ENCODE results near the gene DHRS2.
"Not testable (repeated sequence)": the region's sequence is repeated elsewhere in the genome, so short reads cannot be mapped to it uniquely, and the experiment has no call there.

Gene DHRS2

DNA sequence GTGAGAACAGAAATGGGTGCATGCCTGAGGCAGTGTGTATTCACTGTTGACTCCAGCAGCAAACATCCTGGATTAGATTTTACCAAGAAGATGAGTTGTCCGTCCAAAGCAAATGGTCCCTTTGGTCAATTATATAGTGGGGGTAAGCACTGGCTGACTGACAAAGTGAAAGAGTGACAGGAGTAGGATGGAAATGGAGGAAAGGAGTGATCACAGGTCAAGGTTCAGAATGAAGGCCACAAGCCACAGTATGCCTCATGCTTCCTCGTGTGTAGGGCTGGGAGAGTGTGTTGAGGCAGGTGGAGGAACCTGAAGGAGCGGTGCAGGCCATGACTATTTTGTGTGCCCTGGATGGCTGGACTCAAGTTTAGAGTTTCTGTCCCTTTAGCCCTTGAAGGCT lies 14.3 kb downstream of the DHRS2 start:
- DNase-seq = no peak

- DNase-seq = no peak
These were observed 16.9 kb downstream of the DHRS2 start for GRCh38 chr14:23653051-23653450.

DNA sequence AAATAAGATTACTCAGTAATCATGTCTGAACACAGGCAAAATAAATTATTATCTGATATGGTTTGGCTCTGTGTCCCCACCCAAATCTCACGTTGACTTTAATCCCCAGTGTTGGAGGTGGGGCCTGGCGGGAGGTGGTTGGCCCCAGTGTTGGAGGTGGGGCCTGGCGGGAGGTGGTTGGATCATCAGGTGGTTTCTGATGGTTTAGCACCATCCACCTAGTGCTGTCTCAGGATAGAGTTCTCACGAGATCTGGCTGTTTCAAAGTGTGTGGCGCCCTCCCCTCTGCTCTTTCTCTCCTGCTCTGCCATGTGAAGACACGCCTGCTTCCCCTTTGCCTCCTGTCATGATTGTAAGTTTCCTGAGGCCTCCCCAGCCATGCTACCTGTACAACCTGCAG lies 18.1 kb downstream of the DHRS2 start:
- no peak for DNase-seq

GRCh38 chr14:23657959-23658470 lies 21.9 kb downstream of the DHRS2 start:
- no peak for DNase-seq

GRCh38 chr14:23660290-23661226 lies 24.4 kb downstream of the DHRS2 start:
- no peak for DNase-seq

GRCh38 chr14:23661542-23661941 lies 25.4 kb downstream of the DHRS2 start:
- no peak for DNase-seq

DNA sequence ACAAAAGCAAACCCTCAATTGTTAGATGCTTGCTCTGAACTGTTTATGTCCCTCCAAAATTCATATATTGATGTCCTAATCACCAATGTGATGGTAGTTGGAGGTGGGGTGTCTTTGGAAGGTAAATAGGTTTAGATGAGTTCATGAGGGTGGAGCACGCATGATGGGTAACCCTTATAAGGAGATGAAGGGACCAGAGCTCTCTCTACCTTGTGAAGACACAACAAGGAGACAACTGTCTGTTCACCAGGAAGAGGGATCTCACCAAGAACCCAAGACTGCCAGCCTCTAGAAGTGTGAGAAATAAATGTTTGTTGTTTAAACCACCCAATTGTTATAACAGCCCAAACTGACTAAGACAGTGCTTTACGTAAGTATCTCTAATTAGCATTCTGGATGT lies 27.0 kb downstream of the DHRS2 start:
- DNase-seq = no peak

DNA sequence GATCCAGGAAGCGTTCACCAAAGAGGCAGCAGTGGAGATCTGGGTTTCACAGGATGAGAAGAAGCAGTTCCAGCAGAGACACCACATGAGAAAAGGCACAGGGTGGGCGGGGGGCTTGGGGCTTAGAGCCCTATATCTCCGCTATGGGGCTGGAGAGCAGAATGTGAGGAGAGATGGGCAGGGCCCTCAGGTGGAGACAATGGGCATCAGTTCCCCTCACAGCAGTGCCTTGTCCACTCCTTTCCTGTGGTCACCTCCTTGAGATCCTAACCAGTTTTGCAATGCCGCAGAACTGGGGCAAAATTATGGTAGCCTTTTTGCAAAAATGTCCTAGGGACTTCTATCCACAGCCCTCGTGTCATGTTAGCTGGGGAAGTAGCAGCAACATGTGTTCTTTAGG lies 27.5 kb downstream of the DHRS2 start:
- DNase-seq = no peak

DNA sequence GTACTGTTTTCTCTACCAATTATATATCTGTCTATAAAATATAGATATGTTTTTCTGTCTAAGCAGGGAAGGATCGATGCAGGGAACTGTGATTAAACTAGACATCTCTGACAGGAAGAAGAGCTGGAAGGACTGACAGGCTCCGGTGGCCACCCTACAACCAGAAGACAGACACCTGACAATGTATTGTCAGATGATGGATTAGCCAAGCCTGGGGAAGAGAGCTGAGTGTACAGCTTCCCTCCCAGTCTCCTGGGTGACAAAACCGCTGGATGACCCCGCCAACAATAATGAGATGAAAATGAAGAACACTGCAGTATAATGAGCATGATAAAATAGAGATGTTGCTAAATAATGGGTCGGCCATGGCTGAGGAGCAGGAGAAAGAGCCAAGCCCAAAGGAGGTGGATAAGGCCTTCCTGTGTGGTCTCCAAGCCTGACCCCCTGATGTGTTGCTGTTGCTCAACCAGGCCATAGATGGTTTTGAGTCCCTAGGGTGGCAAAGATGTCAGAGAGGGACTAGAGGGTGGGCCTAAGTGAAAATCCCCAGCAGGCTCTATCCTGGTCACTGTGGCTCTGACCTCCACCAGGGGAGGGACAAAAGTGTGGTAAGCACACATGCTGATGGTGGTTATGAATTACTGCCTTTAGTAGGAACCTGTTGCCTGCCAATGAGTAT lies 28.2 kb downstream of the DHRS2 start:
- no peak for DNase-seq

DNA sequence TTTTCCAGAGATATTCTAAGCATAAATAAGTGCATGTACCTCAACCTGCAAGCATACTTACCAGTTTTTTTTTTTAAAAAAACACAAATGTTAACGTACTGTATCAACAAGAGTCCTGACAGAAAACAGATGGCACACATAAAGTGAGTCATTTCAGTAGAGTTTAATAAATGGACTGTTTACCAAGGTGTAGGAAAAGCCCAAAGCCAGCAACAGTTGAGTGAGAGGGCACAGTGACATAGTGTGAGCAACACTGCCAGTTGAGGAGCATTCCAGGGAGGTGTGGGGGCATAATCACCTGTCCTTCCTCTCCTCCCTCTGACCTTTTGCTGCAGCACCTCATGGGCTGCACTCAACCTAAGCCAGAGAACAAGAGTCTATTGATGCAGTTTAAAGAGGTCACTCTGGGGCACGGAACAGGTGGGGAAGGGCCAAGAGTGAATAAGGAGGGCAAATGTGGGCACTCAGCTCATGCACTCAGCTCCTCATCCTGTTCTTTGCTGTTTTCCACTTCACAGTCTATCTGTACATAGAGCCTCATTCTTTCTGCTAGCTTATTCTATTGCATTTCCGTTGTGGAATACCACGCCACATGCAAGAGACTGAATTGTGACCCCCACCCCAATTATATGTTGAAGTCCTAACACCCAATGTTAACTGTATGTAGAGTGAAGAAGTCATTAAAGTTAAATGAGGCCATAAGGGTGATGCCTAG lies 29.3 kb downstream of the DHRS2 start:
- DNase-seq = no peak

GRCh38 chr14:23667134-23667533 lies 31.0 kb downstream of the DHRS2 start:
- no peak for DNase-seq

DNA sequence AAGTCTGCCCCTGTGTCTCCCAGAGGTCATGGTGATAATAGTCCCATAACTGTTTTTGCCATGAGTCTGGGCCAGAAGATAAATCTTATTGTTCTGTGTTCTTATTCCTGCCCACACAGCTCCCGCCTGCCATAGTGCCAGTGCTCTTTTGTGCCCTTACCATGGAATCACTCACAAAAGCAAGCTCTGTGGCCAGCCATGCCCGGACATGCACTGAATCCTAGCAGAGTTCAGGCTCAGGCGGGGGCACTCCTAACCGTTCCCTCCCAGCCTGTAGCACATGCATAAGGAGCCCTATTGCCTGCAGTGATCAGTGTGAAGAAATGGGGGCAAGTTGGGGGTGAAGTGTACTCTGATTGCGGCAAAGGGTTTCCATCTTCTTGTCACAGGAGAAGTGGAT lies 33.3 kb downstream of the DHRS2 start:
- DNase-seq = no peak

DNA sequence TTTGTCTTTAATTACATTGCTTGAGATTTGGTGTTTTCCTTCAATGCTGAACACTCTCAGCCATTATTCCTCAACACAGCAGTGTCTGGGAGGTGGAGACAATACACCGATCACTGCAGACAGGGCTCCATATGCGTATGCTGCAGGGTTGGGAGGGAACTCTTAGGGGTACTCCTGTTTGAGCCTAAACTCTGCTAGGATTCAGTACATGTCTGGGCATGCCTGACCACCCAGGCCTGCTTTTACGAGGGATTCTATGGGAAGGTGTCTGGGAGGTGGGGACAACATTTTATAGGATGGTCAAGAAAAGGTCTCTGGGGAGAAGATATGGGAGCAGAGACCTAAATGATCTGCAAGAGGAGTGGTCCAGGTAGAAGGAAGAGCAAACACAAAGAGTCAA lies 34.3 kb downstream of the DHRS2 start:
- no peak for DNase-seq

- DNase-seq = no peak
These were observed 36.0 kb downstream of the DHRS2 start for GRCh38 chr14:23672200-23672599.

DNA sequence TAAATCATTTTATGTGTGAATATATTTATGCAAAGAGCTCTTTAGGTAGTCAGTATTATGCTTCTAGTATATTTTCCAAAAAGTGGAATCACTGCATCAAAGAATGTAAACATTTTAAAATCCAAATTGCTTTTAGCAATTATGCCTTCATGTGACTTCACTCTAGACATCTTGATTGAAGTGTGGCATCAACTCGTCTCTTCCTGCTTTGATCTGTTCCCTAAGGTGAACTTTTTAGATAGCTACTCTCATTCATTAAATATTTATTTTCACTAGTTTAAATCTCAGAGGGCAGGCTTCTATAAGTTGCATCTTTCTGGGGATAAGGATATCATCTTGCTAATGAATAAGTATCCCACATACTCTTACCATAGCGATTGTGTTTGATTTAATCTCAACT lies 39.2 kb downstream of the DHRS2 start:
- no peak for DNase-seq

DNA sequence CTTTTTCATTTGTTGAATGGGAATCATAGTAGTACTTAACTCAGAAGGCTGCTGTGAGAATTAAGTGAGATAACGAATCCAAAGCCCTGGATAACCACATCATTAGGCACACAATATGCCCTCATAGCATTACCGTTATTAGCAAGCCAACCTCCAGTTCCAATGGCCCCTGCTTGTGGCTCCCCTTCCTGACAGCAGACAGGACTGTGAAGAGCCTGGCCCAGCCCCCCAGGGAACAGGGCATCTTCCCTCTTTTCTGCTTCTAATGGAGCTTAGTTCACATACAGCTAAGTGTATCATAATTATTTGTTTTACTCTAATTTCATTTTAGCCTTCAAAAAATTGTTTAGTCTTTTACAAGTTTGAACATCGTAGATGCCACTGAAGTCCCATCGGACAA lies 39.7 kb downstream of the DHRS2 start:
- no peak for DNase-seq

- no peak for DNase-seq
These were observed 45.2 kb downstream of the DHRS2 start for GRCh38 chr14:23681337-23681736.

- DNase-seq = not testable (repeated sequence)
These were observed 53.7 kb downstream of the DHRS2 start for GRCh38 chr14:23689709-23690514.

DNA sequence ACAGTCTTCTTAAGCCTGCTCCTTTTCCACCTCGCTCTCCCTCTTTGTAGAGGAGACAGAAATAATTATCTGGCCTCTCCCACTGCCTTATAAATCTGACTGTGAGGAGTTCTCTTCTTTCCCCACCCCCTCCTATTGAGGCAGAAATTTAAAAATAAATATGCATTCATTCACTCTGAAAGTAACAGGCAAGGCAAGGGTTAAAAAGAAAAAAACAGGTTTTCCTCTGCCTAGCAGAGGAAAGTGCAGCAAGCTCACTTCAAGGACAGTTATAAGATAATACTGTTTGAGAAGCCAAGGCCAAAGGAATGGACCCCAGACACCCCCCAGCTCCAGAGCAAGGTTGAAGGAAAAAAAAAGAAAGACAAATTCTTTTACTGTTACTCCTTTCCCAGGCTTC lies 56.3 kb downstream of the DHRS2 start:
- no peak for DNase-seq

DNA sequence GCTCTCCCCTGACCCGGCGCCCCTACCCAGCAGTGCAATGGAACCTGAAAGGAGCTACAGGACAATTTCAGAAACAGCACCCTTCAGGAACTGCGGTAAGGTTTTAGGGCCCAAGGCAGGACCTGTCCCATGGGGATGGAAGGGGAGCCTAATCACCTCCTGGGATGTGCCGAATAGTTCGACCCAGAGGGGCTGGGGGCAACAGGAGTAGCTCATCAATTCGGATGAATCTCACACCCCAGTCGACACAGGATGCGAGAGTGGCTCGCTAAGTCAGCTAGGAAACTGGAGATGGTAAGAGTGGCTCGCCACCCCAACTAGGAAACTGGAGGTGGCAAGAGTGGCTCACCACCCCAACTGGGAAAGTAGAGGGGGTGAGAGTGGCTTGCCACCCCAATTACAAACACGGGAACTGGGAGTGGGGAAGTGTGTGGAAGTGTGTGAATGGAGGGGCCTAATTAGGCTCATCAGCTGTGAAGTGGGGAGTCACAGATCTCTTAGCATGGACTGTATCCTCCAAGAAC lies 57.1 kb downstream of the DHRS2 start:
- no peak for DNase-seq

- no peak for DNase-seq
These were observed 58.2 kb downstream of the DHRS2 start for GRCh38 chr14:23694085-23694948.

Measured in activated naive CD4-positive, alpha-beta T cell treated with anti-CD3 and anti-CD28 coated beads, Interleukin-2, amount 50 U/mL, for 16 hours (primary cell).